WI38 (cell line): ENCODE data around the gene GRIK4.

Experiments
- H3K4me3 ChIP-seq: 2 replicates; pipeline ENCODE4 v1.5.1; 2011; ENCODE audit warnings: low read depth, mild to moderate bottlenecking, control low read depth, low read length
- CTCF ChIP-seq: IDR thresholded peaks from 2 replicates; pipeline ENCODE4 v1.5.1; 2012; ENCODE audit warnings: low read depth, mild to moderate bottlenecking, control low read depth, low read length

The GRIK4 gene

GRCh38 chr11:120817158-120817557, 305.6 kb downstream of the GRIK4 start:
- no peak overlapping the region for H3K4me3 ChIP-seq
- no peak for TF ChIP-seq CTCF

- H3K4me3 ChIP-seq: no peak overlapping the region
- TF ChIP-seq CTCF: no peak
Measured at GRCh38 chr11:120818097-120818496, 306.5 kb downstream of the GRIK4 start.

GRCh38 chr11:120819003-120819402, 307.5 kb downstream of the GRIK4 start:
- TF ChIP-seq CTCF: no peak
- no peak overlapping the region for H3K4me3 ChIP-seq

- TF ChIP-seq CTCF: no peak
- no peak overlapping the region for H3K4me3 ChIP-seq
Measured at GRCh38 chr11:120819437-120820365, 308.2 kb downstream of the GRIK4 start.

- no peak overlapping the region for H3K4me3 ChIP-seq
- no peak for TF ChIP-seq CTCF
Measured at GRCh38 chr11:120823159-120823558, 311.6 kb downstream of the GRIK4 start.

GRCh38 chr11:120824242-120824641, 312.7 kb downstream of the GRIK4 start:
- no peak overlapping the region for H3K4me3 ChIP-seq
- TF ChIP-seq CTCF: no peak

- no peak for TF ChIP-seq CTCF
- no peak overlapping the region for H3K4me3 ChIP-seq
Measured at GRCh38 chr11:120827198-120827597, 315.6 kb downstream of the GRIK4 start.
